Islet of Langerhans (tissue), 1 donor: ENCODE measurements around the gene HAPLN3.

ENCODE experiments used
- FAIRE-seq: peaks from one replicate; lab custom pipeline; 2011; peaks lifted over from hg19 to GRCh38; lab: Jason Lieb, UNC

Gene HAPLN3

DNA sequence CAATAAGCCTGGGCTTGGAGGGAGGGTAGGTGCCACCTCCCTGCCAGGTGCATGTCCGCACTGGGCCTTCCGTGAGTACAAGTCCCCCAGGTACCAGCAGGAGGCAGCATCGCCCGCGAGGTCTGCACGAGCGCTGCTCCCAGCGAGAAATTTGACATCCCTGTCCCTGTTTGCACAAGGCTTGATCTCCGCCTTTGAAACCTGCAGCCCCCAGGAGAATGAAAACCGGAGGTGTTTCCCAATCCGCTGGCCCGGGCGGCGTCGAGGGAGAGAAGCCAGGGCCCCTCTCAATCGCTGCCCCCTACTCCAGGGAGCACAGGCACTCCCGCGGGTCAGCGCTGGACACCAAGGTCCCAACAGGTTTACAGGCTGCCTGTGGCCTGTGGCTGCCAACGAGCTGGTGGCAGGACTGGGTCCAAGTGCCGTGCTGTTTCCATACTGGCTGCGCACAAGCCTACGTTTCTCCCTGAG lies 961 bp downstream of the HAPLN3 start:
- no peak for FAIRE-seq

DNA sequence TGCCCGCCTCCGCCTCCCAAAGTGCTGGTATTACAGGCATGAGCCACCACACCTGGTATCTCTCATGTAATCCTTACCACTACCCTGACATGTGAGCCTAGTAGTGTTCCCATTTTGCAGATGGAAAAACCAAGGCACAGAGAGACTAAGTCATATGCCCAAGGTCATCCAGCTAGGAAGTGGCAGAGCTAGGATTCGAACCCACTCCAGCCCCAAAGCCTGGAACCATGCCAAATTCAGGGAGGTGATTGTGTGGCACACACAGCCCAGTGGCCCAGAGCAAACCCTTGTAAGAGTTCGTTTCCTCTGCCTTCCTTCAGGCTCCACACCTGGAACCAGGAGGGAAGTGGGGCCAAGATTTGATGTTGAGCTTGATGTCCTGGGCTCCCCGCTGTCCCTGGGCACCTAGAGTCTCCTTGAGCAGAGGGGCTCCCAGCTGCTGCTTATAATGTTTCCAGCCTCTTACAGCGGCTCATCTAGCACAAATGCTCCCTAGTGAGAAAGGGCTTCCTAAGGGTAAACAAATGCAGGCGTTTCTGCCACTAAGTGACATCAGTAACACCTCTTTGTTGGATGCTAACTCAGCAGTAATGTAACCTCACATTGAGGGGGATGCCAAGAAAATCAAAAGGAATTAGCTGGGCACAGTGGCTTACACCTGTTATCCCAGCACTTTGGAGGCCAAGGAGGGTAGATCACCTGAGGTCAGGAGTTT lies 3.6 kb downstream of the HAPLN3 start:
- no peak for FAIRE-seq

DNA sequence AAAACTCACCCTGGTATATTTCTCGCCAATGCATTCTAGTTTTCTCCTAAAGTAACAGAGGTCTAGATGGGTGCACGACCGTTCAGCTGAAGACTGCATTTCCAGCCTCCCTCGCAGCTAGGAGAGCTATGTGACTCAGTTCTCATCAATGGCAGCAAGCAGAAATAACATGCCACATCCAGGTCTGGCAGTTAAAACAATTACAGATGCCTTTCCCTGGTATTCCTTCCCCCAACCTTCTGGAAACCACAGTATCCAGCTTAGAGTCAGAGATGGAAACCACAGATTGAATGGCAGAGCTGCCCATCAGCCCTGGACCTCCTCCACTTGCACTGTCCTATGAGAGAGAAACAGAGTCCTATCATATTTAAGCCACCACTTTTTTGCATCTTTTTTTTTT lies 4.8 kb downstream of the HAPLN3 start:
- FAIRE-seq, result no peak

DNA sequence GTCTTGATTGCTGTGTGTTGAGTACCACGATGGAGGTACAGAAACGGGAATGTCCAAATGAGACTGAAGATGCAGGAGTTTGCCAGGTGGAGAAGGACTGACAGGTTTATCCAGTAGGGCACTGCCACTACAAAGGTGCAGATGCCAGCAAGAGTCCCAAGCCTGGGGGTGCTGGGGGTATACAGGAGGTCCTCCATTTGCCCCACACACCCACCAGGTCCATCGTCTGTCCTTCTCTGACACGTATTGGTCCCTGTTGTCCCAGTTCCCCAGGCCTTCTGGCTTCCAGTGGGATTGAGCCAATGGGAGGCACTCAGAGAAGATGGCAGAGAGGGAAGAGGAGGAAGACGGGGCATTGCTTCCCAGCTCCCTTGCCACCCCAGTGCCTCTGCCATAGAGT lies 6.6 kb downstream of the HAPLN3 start:
- FAIRE-seq, result no peak

DNA sequence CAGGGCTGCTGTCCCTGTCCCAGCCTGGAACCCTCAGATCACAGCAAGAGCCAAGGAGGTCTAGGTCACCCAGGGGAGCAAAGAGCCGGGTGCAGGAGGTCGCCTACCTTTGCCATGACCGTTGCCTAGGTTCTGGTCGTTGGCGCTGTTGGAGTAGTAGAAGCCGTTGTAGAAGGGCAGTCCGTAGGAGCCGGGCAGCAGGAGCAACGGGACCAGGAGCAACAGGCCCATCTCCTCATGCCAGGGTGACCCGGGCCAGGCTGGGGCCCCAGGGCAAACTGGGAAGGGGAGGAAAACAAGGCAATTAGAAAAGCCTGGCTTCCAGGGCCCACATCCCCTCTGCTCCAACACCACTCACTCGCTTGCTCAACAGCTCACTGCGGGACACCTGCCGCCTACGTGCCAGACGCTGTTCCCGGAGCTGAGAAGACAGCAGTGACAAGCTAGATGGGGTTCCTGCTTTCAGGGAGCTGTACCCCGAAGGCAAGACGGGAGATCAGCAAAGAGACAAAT lies 8.2 kb downstream of the HAPLN3 start:
- no peak for FAIRE-seq

DNA sequence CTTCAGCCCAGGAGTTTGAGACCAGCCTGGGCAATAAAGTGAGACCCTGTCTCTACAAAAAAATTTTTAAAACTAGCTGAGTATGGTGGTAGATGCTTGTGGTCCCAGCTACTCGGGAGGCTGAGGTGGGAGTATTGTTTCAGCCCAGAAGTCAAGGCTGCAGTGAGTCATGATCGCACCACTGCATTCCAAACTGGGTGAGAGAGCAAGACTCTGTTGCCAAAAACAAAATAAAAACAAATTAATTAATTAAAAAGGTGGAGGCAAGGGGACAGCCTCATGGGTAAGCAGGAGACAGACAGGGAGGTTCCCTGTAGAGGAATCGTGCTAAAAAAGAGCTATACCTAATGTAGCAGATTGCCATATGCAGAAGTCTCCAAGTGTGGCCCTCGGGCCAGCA lies 12.6 kb downstream of the HAPLN3 start:
- FAIRE-seq, result no peak

DNA sequence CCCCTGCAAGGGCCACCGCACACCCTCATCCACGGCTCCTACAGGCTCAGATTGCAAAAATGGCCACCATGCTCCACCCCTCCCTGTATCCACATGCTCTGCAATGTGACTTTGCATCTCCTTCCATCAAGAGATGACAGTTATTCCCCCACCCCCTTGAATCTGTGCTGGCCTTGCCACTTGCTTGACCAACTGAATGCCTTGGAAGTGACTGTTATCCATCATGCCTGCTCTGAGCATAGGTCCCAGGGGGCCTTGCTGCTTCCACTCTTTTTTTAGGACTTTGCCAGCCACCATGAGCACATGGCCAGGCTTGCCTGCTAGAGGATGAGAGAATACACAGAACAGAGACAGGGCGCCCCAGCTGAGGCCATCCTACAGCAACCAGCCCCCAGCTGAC lies 13.6 kb downstream of the HAPLN3 start:
- no peak for FAIRE-seq

DNA sequence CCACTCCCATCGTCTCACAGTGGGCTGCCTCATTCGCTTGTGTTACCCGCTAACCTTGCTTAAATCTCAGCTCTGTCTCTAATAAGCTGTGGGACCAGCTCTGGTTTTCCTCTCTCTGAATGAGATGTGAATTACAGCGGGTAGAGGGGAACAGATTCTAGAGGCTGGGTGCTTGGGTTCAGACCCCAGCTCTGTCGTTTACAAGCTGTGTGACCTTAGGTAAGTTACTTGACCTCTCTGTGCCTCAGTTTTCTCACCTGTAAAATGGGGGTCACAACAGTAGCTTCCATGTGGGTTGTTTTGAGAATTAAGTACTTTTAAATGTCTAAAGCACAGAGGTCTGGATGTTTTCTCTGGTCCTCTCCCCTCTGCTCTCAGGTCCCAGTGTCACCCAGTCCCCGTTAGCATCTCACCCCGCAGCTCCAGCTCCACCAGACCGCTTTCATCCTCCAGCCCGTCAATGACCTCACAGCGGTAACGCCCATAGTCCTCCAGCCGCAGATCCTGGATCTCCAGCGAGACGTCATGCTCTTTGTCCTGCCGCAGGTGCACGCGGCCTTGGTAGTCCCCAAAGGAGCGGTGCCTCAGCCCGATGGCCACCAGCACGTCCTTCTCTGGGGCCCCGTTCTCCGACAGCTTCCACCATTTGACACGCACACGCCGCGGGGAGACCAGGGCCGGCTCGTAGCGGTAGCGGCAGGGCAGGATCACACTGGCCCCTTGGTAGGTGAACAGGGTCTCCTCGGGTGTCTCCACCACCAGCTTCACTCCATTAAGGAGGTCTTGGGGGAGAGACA lies 14.2 kb downstream of the HAPLN3 start:
- FAIRE-seq, result no peak

DNA sequence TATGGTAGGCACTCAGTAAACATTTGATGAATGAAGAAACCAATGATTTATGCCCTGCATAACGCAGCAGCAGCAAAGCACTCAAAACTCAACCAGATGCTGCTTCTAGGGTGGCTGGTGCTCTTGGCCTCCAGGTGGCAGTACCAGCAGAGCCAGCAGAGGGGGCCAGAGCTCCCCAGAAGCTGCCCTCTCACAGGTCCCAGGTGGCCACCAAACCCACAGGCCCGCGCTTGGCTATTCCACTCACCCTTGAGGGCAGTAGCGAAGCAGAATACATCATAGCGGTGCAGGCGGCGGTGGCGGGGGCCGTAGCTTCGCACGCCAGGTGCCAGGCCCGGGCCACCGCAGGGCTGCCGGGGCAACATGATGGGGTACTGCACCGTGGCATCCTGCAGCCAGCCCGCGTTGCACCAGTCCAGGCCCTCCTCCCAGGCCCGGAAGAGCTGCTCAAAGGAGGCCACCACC lies 16.6 kb downstream of the HAPLN3 start:
- FAIRE-seq, result no peak

DNA sequence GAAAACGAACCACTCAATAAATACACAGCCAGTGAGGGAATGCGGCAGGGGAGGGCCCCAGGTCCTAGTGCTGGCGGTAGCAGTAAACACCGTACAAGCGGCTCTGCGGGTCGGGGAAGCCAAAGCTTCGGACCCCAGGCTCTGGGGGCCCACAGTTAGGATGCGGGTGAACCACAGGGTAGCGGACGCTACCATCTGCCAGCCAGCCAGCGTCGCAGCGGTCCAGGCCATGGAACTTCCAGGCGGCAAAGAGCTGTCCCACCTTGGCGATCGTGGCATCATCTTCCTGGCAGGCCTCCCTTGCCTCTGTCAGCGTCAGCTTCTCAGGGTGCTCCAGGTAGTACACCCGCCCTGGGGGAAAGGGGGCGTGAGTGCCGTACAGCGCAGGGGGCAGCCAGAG lies 17.4 kb downstream of the HAPLN3 start:
- FAIRE-seq, result no peak

DNA sequence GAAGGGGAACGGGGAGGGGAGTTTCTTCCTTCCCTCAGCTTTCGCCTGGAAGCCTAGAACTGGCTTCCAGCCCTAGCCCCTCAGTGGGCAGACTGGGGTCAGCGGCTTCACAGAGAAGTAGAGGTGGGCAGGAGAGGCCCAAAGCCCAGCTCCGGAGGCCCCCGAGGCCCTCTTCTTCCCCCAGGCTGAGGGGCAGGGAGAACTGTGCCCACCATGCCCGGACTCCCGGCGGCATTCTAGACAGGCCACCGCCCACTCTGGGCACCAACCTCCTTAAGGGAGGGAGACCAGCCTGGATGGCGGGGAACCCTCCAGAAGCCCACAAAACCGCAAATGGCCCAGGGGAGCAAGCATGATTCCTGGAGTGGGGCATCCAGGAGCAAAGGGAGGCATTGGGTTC lies 17.9 kb downstream of the HAPLN3 start:
- no peak for FAIRE-seq

DNA sequence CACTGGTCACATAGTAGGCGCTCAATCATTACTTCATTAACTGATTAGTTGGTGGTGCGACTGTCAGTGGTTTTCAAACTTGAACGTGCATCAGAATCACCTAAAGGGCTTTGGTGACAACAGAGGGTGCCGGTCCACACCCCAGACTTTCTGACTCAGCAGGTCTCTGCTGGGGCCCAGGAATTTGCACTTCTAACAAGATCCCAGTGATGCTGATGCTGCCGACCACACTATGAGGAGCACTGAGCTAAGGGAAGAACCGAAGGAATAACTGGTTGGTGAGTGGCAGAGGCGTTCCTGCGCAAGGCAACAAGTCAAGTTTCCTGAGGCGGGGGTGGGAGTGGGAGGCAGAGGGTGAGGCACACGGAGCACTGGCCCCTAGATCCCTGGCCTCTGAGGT lies 18.8 kb downstream of the HAPLN3 start:
- no peak for FAIRE-seq

DNA sequence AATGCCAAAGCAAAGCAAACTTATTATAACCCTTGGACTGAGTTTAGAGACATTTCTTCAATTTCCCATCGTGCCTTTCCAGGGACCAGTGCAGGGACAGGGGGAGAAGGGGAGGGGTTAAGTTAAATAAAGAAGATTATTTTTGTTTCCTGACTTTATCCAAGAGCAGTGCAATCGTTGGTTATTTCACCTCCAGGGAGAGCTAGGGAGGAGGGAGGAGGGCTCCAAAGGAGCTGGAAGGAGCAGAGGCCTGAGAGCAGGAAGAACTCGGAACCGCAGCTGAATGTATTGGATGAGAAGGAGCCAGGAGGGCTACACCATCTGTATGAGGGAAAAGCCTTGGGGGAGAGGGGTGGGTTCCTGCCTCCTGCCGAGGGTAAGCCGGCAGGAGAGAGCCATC lies 20.7 kb downstream of the HAPLN3 start:
- FAIRE-seq, result no peak

DNA sequence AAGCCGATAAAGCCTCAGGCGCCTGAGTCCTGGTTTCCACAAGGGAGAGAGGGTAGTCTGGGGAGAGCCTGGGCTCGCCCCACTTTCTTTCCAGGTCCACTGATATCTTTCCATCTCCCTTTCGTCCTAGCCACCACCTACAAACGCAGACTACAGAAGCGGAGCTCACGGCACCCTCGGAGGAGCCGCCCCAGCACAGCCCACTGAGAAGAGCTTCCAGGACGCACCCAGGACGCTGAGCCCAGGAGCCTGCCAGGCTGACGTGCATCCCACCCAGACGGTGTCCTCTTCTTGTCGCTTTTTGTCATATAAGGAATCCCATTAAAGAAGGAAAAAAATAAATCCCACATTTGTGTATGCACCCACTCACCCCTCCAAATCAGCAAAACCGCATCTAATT lies 21.1 kb downstream of the HAPLN3 start:
- no peak for FAIRE-seq

DNA sequence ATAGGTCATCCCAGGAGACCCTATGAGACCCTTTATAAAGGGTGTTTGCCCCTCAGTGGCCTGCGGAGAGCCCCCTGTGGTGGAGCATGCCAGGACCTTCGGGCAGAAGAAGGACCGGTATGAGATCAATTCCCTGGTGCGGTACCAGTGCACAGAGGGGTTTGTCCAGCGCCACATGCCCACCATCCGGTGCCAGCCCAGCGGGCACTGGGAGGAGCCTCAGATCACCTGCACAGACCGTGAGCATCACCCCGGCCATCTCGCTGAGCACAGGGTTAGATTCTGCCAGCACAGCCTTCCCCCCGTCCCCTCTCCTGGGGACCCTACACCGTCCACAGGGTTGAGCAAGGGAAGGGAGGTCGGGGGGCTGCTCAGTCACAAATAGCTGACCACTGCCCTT lies 21.6 kb downstream of the HAPLN3 start:
- no peak for FAIRE-seq

DNA sequence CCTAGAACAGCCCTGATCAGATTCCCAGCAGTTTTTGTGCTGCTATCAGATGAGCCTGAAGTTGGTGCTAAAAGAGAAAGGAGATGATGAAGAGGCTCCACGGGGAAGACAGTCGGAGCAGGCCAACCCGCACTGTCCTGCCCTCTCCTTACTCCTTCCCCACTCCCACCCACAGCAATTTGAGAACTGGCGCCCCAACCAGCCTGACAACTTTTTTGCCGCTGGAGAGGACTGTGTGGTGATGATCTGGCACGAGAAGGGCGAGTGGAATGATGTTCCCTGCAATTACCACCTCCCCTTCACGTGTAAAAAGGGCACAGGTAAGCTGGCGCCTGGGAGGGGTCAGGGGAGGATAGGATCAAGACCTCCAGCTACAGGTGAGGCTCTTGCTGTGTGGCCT lies 22.6 kb downstream of the HAPLN3 start:
- FAIRE-seq, result no peak

DNA sequence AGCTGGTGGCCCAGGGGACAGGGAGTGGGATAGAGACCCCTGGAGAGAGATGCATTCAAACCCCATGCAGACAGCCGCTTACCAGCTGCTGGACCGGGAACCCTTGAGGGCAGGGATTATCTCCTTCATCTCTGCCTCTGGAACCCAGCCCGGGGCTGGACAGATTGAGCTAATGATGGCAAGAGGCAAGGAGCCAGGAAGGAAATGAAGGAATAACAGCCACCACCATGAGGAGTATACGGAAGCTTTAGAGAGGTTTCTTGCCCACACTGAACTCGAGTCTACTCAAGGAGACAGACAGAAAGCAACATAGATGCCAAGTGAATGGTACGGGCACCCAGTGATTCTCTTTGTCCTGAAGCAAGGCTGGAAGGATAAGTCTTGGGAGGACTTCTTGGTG lies 23.2 kb downstream of the HAPLN3 start:
- no peak for FAIRE-seq

DNA sequence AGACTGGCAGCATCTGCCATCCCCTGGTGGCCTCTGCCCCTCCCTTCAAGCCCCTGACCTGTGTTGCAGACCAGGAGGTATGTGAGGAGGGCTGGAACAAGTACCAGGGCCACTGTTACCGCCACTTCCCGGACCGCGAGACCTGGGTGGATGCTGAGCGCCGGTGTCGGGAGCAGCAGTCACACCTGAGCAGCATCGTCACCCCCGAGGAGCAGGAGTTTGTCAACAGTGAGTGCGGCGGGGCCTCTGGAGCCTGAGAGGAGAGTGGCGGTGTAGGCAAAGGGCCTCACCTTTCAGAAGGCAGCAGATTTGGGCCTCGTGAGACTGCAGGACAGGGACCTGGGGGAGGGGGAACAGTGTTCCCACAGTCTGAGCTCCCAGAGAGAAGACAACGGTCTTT lies 24.0 kb downstream of the HAPLN3 start:
- no peak for FAIRE-seq

DNA sequence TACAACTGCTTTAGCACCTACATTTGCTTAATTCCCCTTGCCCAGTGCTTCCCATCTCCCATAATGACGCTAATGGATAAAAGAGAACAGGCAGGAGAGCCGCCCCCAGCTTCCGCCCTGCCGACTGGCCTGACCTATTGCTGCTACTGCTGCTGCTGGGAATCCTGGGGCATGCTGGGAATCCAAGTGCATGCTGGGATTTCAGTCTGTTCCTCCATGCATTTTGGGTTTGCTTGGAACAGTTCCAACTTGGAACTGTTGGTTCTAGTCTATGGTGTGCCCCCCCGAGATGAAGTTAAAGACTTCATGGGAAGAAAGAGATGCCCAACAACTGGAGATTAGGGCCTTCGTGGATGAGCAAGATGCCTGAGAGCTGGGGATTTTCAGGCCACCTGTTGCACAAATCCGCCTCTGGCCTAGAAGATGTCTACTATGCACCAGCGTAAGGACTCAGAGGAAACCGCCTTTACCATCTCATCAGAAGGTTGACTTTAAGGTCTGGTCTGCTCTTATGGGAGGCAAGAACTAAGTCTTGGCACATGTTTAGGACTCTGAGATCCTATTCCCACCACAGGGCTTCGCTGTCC lies 29.0 kb downstream of the HAPLN3 start:
- FAIRE-seq, result no peak

DNA sequence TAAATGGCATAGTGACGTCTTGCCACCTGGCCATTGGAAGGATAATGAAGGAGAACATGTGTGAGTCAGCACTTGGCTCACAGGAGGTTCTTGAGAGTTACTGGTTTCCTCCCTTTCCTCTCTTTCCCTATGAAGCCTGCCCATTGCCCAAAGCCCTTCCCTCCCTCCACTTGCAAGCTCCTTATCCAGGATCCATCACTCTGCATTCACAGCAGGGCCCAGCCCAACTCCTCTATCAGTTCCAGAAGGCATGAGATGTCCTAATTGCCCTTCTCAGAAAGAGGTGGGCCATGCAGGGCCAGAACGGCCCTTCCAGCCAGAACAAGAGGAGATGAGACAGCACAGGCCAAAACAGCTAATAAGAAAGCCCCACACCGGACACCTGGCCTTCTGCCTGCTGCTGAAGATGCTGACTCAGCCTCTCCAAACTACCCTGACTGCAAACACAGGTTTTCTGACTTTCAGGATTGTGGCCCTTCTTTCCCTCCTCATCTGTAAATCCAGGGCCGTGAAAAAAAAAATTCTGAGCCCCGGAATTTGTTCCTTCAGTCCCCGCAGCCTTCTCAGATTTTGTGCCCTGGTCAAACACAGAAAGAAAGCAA lies 29.7 kb downstream of the HAPLN3 start:
- no peak for FAIRE-seq

DNA sequence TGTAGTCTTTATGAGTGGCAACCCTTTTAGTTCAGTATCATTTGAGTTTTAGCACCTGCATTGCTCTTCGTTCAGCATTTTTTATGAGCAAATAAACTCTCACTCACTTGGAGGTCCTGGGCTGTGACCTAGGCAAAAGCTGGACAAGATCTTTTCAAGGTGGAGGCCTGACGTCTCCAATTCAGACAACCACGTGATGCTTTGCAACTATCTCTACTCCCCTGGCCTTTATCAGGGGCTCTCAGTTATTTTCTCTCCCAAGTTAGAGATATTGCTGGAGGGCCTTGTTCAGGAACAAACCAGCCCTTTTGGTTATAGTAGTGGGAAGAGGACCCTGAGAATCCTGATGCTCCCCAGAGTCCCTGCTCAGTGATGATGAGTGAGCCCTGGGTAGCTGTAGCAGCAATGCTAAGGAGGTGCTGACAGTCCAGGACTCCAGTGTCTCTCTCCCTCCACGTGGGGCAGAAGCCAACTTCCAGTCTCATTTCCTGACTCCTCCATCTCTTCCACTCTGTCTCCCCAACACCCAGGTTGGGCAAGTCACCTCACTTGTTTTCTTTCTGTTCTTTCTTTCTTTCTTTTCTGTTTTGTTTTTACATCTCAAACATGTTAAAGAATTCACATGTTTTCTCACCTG lies 30.4 kb downstream of the HAPLN3 start:
- FAIRE-seq, result no peak

DNA sequence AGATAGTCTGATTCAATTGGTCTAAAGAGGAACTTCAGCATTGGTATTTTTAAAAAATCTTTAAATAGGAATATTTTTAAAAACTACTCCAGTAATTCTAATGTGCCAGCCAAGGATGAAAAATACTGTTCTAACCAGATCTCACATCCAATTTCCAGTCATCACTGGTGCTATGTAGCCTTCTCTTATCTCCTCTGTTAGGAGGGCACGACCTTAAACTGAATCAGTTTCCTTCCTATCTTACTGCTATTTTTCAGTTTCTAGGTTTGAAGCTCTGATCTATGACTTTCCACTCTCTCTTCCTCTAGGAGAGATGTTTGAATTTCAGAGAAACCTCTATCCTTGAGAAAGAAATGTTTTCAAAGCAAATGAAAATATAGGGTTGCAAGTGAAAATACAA lies 31.9 kb downstream of the HAPLN3 start:
- FAIRE-seq, result no peak
